AG08395 (cell line): Measurements from ENCODE around the gene TXNDC12.

ENCODE experiments used
- DNase-seq: peaks from one replicate; pipeline ENCODE4 v3.0.0; 2012; ENCODE audit warnings: mixed read lengths, low spot score

Gene TXNDC12

GRCh38 chr1:51997974-51998382 lies 57.0 kb downstream of the TXNDC12 start:
- no peak for DNase-seq

- peak; percentile 92 for DNase-seq
Measured at GRCh38 chr1:51990478-51990965, 64.5 kb downstream of the TXNDC12 start, which contains the start of gene RAB3B. Gene RAB3B (minus strand): TSS chr1:51990700. CDS start chr1:51977117, 13,583 bp downstream.

GRCh38 chr1:51989582-51990477 lies 65.2 kb downstream of the TXNDC12 start:
- no peak for DNase-seq

GRCh38 chr1:51988254-51988653 lies 66.7 kb downstream of the TXNDC12 start:
- no peak for DNase-seq

GRCh38 chr1:51986718-51987117 lies 68.3 kb downstream of the TXNDC12 start:
- no peak for DNase-seq

- no peak for DNase-seq
Measured at GRCh38 chr1:51982161-51982560, 72.8 kb downstream of the TXNDC12 start.

- DNase-seq = no peak
Measured at GRCh38 chr1:51981555-51981954, 73.4 kb downstream of the TXNDC12 start.

- DNase-seq = no peak
Measured at GRCh38 chr1:51978099-51978498, 76.9 kb downstream of the TXNDC12 start.

- DNase-seq = no peak
Measured at GRCh38 chr1:51976846-51977602, 78.0 kb downstream of the TXNDC12 start.

- no peak for DNase-seq
Measured at GRCh38 chr1:51973587-51974474, 81.2 kb downstream of the TXNDC12 start.
